Measurements from ENCODE around the gene MDK.

Gene MDK

DNA sequence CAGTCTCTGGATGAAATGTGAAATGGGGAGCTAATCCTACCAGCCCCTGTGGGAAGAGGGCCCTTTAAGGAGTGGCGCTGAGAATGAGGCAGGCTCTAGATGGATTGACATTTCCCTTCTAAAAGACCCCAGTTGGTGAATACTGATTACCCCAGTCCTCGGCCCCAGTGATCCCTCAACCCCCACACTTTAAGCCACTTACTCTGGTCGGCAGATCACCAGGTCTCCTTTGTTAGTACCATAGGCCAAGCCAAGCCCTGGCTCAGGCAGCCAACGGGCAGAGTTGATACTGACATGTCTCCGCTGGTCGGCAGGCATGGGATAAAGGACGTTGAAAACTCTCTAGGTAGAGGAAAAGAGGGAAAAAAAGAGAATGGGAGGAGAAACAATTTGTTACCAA lies 36.2 kb downstream of the MDK start:
- Histone ChIP-seq H3K9me3 (ENCODE audit: control insufficient read depth in 1 of 2, low read length in 2 of 2) (no peaks in the 10 kb centered on the region), H3K27ac (ENCODE audit: low read length) (no peak overlapping the region), H3K36me3 (ENCODE audit: control insufficient read depth in 1 of 2, insufficient read depth in 2 of 2, low read length in 2 of 2) (peaks cover 29 to 57% of the 10 kb centered on the region in 2 donors), H3K4me3 (ENCODE audit: low read depth in 1 of 2, low read length in 2 of 2) (no peak overlapping the region), H3K27me3 (ENCODE audit: low read depth, low read length) (no peaks in the 10 kb centered on the region), H3K4me1 (ENCODE audit: control insufficient read depth in 1 of 2, insufficient read depth in 2 of 2, low read length in 2 of 2) (no peaks in the 10 kb centered on the region)

DNA sequence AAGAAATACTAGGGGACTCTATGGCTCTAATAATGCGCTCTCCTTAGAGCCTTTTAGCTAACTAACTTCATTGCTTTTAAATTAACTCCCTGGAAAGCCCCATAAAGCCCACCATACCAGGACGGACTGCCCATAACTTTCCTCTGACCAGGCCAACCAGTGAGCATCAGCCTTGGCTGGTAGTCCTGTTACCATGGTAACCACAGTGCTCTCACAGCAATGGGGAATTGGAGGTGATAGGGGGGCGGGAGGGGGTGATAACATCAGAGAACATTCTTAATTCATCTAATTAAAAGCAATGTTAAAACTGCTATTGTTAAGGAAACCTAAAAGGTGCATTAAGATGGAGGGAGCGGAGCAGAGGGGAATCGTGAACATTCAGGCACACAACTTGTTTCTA lies 37.3 kb downstream of the MDK start:
- no peaks in the 10 kb centered on the region for H3K27me3 ChIP-seq (ENCODE audit: low read depth, low read length)
- peaks cover 30 to 55% of the 10 kb centered on the region in 2 donors for H3K36me3 ChIP-seq (ENCODE audit: control insufficient read depth in 1 of 2, insufficient read depth in 2 of 2, low read length in 2 of 2)
- no peaks in the 10 kb centered on the region for H3K4me1 ChIP-seq (ENCODE audit: control insufficient read depth in 1 of 2, insufficient read depth in 2 of 2, low read length in 2 of 2)
- no peak overlapping the region for H3K27ac ChIP-seq (ENCODE audit: low read length)
- H3K4me3 ChIP-seq (ENCODE audit: low read depth in 1 of 2, low read length in 2 of 2), result no peak overlapping the region
- H3K9me3 ChIP-seq (ENCODE audit: control insufficient read depth in 1 of 2, low read length in 2 of 2), result no peaks in the 10 kb centered on the region

DNA sequence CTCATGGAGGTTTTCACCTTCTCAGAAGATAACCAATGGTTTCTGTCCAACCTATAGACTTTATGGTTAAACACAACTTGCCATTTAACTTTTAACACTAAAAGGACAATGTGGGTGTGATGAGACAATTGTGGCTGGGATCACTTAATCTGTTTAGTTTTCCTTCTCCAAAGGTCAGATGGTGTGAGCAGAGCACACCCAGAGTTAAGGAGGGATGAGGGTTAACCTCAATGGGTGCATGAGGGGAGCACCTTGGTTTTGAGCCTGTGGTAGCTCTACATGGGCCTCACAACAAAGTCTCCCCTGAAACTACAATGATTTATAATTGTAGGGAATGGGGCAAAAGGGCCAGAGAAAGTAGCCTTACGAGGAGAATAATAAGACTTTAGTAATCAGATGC lies 39.0 kb downstream of the MDK start:
- Histone ChIP-seq H3K36me3 (ENCODE audit: control insufficient read depth in 1 of 2, insufficient read depth in 2 of 2, low read length in 2 of 2) (peaks cover 18 to 41% of the 10 kb centered on the region in 2 donors), H3K4me3 (ENCODE audit: low read depth in 1 of 2, low read length in 2 of 2) (no peak overlapping the region), H3K9me3 (ENCODE audit: control insufficient read depth in 1 of 2, low read length in 2 of 2) (no peaks in the 10 kb centered on the region), H3K4me1 (ENCODE audit: control insufficient read depth in 1 of 2, insufficient read depth in 2 of 2, low read length in 2 of 2) (no peaks in the 10 kb centered on the region), H3K27ac (ENCODE audit: low read length) (no peak overlapping the region), H3K27me3 (ENCODE audit: low read depth, low read length) (no peaks in the 10 kb centered on the region)

DNA sequence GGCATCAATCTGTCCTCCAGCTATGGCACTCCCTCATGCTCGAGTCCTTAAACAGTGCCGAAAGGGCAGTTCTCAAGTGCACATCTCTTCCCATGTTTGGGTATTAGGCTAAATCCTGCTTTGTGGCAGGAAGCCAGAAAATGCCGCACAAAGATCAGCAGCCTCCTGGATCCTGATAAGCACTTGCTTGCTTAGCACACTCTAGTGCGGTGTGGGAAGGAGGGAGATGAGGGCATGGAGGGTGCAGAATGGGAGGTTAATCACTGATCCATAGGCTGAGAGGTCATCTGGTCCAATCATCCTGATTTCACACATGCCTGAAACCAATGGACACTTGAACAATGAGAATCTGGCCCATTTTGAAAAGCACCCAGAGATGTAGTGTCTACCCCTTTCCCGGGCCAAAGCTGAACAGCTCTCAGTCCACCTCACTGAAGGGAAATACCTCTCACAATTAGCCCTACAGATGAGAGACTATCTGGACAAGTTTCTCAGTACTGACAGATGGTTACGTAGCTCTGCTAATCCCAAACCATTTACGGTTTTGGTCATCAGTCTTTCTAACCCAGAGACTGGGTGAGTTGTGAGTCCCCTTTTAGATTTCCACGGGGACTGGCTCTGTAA lies 39.9 kb downstream of the MDK start:
- H3K27me3 ChIP-seq (ENCODE audit: low read depth, low read length), result no peaks in the 10 kb centered on the region
- peaks cover 12 to 37% of the 10 kb centered on the region in 2 donors for H3K36me3 ChIP-seq (ENCODE audit: control insufficient read depth in 1 of 2, insufficient read depth in 2 of 2, low read length in 2 of 2)
- no peaks in the 10 kb centered on the region for H3K4me1 ChIP-seq (ENCODE audit: control insufficient read depth in 1 of 2, insufficient read depth in 2 of 2, low read length in 2 of 2)
- no peak overlapping the region for H3K27ac ChIP-seq (ENCODE audit: low read length)
- no peaks in the 10 kb centered on the region for H3K9me3 ChIP-seq (ENCODE audit: control insufficient read depth in 1 of 2, low read length in 2 of 2)
- H3K4me3 ChIP-seq (ENCODE audit: low read depth in 1 of 2, low read length in 2 of 2), result no peak overlapping the region

DNA sequence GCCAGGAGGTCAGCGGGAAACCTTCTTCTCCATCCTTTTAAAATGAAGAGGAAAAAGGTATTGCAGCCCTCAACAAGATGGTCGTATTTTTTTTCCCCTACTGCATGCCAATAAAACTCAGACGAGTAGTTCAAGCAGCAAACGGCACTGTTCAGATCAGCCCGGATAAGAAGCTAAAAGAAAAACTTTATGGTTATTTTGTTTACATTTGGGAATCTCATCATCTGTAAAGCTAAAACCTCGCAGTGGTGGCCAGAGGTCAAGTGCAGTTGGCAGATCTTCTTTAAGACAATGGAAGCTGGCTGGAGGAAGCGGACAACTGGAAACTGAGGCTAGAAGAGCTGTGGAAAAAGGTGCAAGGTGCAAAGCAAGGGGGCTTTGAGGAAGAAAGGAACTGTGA lies 41.1 kb downstream of the MDK start:
- H3K27me3 ChIP-seq (ENCODE audit: low read depth, low read length), result no peaks in the 10 kb centered on the region
- H3K9me3 ChIP-seq (ENCODE audit: control insufficient read depth in 1 of 2, low read length in 2 of 2), result no peaks in the 10 kb centered on the region
- H3K4me3 ChIP-seq (ENCODE audit: low read depth in 1 of 2, low read length in 2 of 2), result no peak overlapping the region
- peaks cover 8 to 31% of the 10 kb centered on the region in 2 donors for H3K36me3 ChIP-seq (ENCODE audit: control insufficient read depth in 1 of 2, insufficient read depth in 2 of 2, low read length in 2 of 2)
- no peak overlapping the region for H3K27ac ChIP-seq (ENCODE audit: low read length)
- H3K4me1 ChIP-seq (ENCODE audit: control insufficient read depth in 1 of 2, insufficient read depth in 2 of 2, low read length in 2 of 2), result no peaks in the 10 kb centered on the region

DNA sequence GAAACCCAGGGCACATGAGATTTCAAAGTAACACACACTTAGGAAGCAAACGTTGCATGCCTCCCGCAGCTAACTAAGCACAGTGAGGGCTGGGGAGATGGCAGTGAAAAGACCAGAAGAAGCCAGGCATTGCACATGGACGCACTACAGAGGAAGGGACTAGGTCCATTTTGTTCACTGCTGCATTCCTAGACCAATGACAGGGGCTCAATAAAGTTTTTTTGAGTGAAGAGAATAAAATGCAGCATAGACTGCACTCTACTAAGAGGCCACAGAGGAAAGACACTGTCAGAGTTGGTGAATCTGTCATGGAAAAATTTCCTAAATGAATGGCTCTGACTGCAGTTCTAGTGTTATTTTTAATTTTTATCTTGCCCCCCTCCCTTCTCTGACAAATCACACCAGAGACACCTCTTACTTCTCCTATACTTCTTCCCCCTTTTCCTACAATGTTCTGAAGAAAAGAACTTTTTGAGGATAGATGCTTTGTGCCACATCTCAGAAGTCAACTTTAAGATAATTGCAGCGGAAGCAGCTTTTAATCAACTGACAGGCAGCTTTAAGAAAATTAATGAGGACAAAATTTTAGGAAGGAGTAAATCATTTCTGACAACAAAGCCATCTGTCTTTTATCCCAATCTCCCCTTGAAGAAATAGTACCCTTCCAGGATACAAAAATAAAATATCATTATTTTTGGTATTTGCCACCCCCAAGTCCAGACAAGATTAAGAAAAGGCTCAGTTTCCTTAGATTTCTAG lies 44.9 kb downstream of the MDK start:
- Histone ChIP-seq H3K4me1 (ENCODE audit: control insufficient read depth in 1 of 2, insufficient read depth in 2 of 2, low read length in 2 of 2) (no peaks in the 10 kb centered on the region), H3K27me3 (ENCODE audit: low read depth, low read length) (no peaks in the 10 kb centered on the region), H3K9me3 (ENCODE audit: control insufficient read depth in 1 of 2, low read length in 2 of 2) (no peaks in the 10 kb centered on the region), H3K27ac (ENCODE audit: low read length) (no peak overlapping the region), H3K4me3 (ENCODE audit: low read depth in 1 of 2, low read length in 2 of 2) (no peak overlapping the region), H3K36me3 (ENCODE audit: control insufficient read depth in 1 of 2, insufficient read depth in 2 of 2, low read length in 2 of 2) (peaks cover 24 to 39% of the 10 kb centered on the region in 2 donors)

DNA sequence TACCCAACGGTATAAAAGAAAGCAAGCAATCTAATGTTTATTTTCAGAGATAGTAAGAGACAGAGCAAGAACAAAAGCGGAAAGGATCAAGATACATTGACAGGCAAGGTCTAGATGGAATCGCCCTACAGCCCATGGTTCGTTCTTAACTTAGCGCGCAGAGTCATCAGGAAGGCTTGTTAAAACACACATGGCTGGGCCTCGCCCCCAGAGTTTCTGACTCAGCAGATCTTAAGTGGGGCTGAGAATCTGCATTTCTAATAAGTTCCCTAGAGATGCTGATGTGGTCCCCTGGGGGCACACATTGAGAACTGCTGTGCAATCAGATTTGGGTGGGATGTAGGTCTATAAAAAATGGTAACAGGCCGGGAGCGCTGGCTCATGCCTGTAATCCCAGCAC lies 45.9 kb downstream of the MDK start:
- no peak overlapping the region for H3K4me3 ChIP-seq (ENCODE audit: low read depth in 1 of 2, low read length in 2 of 2)
- H3K27ac ChIP-seq (ENCODE audit: low read length), result no peak overlapping the region
- H3K36me3 ChIP-seq (ENCODE audit: control insufficient read depth in 1 of 2, insufficient read depth in 2 of 2, low read length in 2 of 2), result peaks cover 31 to 38% of the 10 kb centered on the region in 2 donors
- H3K27me3 ChIP-seq (ENCODE audit: low read depth, low read length), result no peaks in the 10 kb centered on the region
- H3K4me1 ChIP-seq (ENCODE audit: control insufficient read depth in 1 of 2, insufficient read depth in 2 of 2, low read length in 2 of 2), result no peaks in the 10 kb centered on the region
- no peaks in the 10 kb centered on the region for H3K9me3 ChIP-seq (ENCODE audit: control insufficient read depth in 1 of 2, low read length in 2 of 2)

DNA sequence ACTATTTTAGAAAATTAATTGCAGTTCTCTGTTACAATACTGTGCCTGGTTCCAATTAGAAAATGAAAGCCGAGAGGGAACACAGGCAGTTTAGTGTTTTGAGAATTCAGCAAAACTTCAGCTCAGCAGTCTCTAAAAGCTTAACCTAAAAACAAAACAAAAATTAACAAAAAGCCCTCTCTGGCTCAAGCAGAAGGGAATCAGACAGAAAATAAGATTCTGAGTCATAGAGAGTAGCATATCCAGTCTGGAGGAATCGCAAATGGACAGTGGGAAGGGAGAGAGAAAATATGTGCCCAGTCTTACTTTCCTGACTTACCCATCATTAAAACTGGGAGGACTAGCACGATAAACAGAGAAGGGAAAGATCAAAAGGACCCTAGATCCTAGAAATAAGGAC lies 48.2 kb downstream of the MDK start:
- Histone ChIP-seq H3K27me3 (ENCODE audit: low read depth, low read length) (no peaks in the 10 kb centered on the region), H3K36me3 (ENCODE audit: control insufficient read depth in 1 of 2, insufficient read depth in 2 of 2, low read length in 2 of 2) (peaks cover 43 to 53% of the 10 kb centered on the region in 2 donors), H3K9me3 (ENCODE audit: control insufficient read depth in 1 of 2, low read length in 2 of 2) (no peaks in the 10 kb centered on the region), H3K4me3 (ENCODE audit: low read depth in 1 of 2, low read length in 2 of 2) (no peak overlapping the region), H3K27ac (ENCODE audit: low read length) (no peak overlapping the region), H3K4me1 (ENCODE audit: control insufficient read depth in 1 of 2, insufficient read depth in 2 of 2, low read length in 2 of 2) (no peaks in the 10 kb centered on the region)

DNA sequence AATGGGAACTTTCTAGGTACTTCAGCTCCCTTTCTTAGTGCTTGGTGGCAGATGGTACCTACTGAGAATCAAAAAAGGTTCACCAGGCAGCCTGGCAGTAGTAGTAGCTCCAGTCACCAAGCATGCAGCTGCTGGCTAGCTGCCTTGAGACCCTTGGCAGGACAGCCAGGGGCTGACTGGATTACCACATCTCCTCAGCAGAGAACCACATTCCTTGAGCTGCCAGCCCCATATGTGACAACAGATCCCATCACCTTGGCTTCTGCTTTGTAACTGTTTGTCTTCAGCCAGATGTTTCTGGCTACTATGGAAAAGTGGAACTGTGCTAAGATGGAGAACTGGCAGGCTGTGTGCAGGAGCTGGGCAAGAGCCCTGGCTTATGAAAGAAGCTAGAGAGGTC lies 49.7 kb downstream of the MDK start:
- H3K27me3 ChIP-seq (ENCODE audit: low read depth, low read length), result no peaks in the 10 kb centered on the region
- H3K4me1 ChIP-seq (ENCODE audit: control insufficient read depth in 1 of 2, insufficient read depth in 2 of 2, low read length in 2 of 2), result no peaks in the 10 kb centered on the region
- no peak overlapping the region for H3K27ac ChIP-seq (ENCODE audit: low read length)
- no peak overlapping the region for H3K4me3 ChIP-seq (ENCODE audit: low read depth in 1 of 2, low read length in 2 of 2)
- peaks cover 43 to 48% of the 10 kb centered on the region in 2 donors for H3K36me3 ChIP-seq (ENCODE audit: control insufficient read depth in 1 of 2, insufficient read depth in 2 of 2, low read length in 2 of 2)
- no peaks in the 10 kb centered on the region for H3K9me3 ChIP-seq (ENCODE audit: control insufficient read depth in 1 of 2, low read length in 2 of 2)

Data from muscle layer of duodenum (tissue), 2 donors.